Neural cell (in vitro differentiated cells): ENCODE measurements around the gene NEK5. TPM values are rescaled to one million over a fixed set of nuclear protein-coding genes. Genes with fewer than 3 reads are reported as not detected.

Experiments
- H2AFZ ChIP-seq: fragments of 200-600, 300-800 bp; sonication (generic), shearing (Covaris generic); 2 replicates; pipeline ENCODE4 v1.6.0; 2014; ENCODE audit warnings: low read depth, mild to moderate bottlenecking, antibody characterized with exemption, low read length, moderate library complexity
- H3F3A ChIP-seq: fragments of 200-600 bp; shearing (Covaris generic); 2 replicates; pipeline ENCODE4 v1.6.1; 2016; ENCODE audit warnings: mild to moderate bottlenecking, moderate library complexity, mixed read lengths, antibody characterized with exemption, low read length; ENCODE audit not compliant: insufficient read depth, poor library complexity, severe bottlenecking
- H3K27ac ChIP-seq: fragments of 200-600, 300-800 bp; sonication (generic), shearing (Covaris generic); 2 replicates; pipeline ENCODE4 v1.5.1; 2014; ENCODE audit warnings: mild to moderate bottlenecking, low read length, moderate library complexity
- H3K27me3 ChIP-seq: fragments of 300-800, 200-600 bp; sonication (generic), shearing (Covaris generic); 2 replicates; pipeline ENCODE4 v1.6.0; 2014; ENCODE audit warnings: mild to moderate bottlenecking, low read depth, low read length, moderate library complexity; ENCODE audit not compliant: insufficient read depth
- H3K36me3 ChIP-seq: fragments of 300-800, 200-600 bp; sonication (generic), shearing (Covaris generic); 2 replicates; pipeline ENCODE4 v1.5.1; 2014; ENCODE audit warnings: mild to moderate bottlenecking, antibody characterized with exemption, low read length, moderate library complexity; ENCODE audit not compliant: insufficient read depth
- H3K4me2 ChIP-seq: fragments of 300-800, 200-600 bp; sonication (generic), shearing (Covaris generic); 2 replicates; pipeline ENCODE4 v1.6.0; 2014; ENCODE audit warnings: mild to moderate bottlenecking, low read length
- H3K4me3 ChIP-seq: fragments of 300-800, 200-600 bp; sonication (generic), shearing (Covaris generic); 2 replicates; pipeline ENCODE4 v1.5.1; 2014; ENCODE audit warnings: mild to moderate bottlenecking, low read length, moderate library complexity
- H3K79me2 ChIP-seq: fragments of 200-600 bp; shearing (Covaris generic); replicated peaks from 2 replicates; pipeline ENCODE4 v1.6.0; 2014; ENCODE audit warnings: mild to moderate bottlenecking, low read length, moderate library complexity; ENCODE audit not compliant: insufficient read depth
- H3K9ac ChIP-seq: fragments of 300-800, 200-600 bp; sonication (generic), shearing (Covaris generic); 2 replicates; pipeline ENCODE4 v1.6.1; 2016; ENCODE audit warnings: mild to moderate bottlenecking, low read length, mixed read lengths
- H3K9me2 ChIP-seq: fragments of 200-600 bp; shearing (Covaris generic); 2 replicates; pipeline ENCODE4 v1.6.1; 2016; ENCODE audit warnings: mild to moderate bottlenecking, low read length, mixed read lengths; ENCODE audit not compliant: insufficient read depth
- H3K9me3 ChIP-seq: fragments of 200-600, 300-800 bp; sonication (generic), shearing (Covaris generic); 2 replicates; pipeline ENCODE4 v1.6.1; 2016; ENCODE audit warnings: mild to moderate bottlenecking, mixed run types, low read length, moderate library complexity, mixed read lengths
- H4K20me1 ChIP-seq: fragments of 200-600 bp; shearing (Covaris generic); 2 replicates; pipeline ENCODE4 v1.6.1; 2016; ENCODE audit warnings: mild to moderate bottlenecking, mixed run types; ENCODE audit not compliant: insufficient read depth
- CTCF ChIP-seq: fragments of 450-650 bp; IDR thresholded peaks from 2 replicates; pipeline ENCODE4 v1.5.1; 2014; ENCODE audit warnings: antibody characterized with exemption, mild to moderate bottlenecking, moderate library complexity; ENCODE audit not compliant: poor library complexity, severe bottlenecking
- EP300 ChIP-seq: fragments of 450-650 bp; conservative IDR thresholded peaks from 2 replicates; pipeline ENCODE4 v1.6.1; 2014; ENCODE audit warnings: antibody characterized with exemption, mild to moderate bottlenecking, moderate library complexity; ENCODE audit not compliant: poor library complexity, severe bottlenecking
- EZH2 ChIP-seq: fragments of 200-600, 300-800 bp; shearing (Covaris generic), sonication (generic); IDR thresholded peaks from 2 replicates; pipeline ENCODE4 v1.6.1; 2014; ENCODE audit warnings: antibody characterized with exemption, low read length, borderline replicate concordance, mild to moderate bottlenecking; ENCODE audit not compliant: insufficient read depth, poor library complexity, severe bottlenecking
- MXI1 ChIP-seq: fragments of 450-650 bp; conservative IDR thresholded peaks from 2 replicates; pipeline ENCODE4 v1.6.1; 2014; ENCODE audit warnings: antibody characterized with exemption, mild to moderate bottlenecking; ENCODE audit not compliant: poor library complexity, severe bottlenecking
- POLR2AphosphoS5 ChIP-seq: IDR thresholded peaks from 2 replicates; pipeline ENCODE4 v1.6.1; 2012
- RAD21 ChIP-seq: fragments of 450-650 bp; conservative IDR thresholded peaks from 2 replicates; pipeline ENCODE4 v1.6.1; 2014; ENCODE audit warnings: antibody characterized with exemption, mild to moderate bottlenecking, moderate library complexity
- REST ChIP-seq: IDR thresholded peaks from 2 replicates; pipeline ENCODE4 v1.6.1; 2012; ENCODE audit warnings: borderline replicate concordance
- SMC3 ChIP-seq: fragments of 450-650 bp; conservative IDR thresholded peaks from 2 replicates; pipeline ENCODE4 v1.6.1; 2014; ENCODE audit warnings: antibody characterized with exemption, mild to moderate bottlenecking, moderate library complexity; ENCODE audit not compliant: poor library complexity
- TAF1 ChIP-seq: IDR thresholded peaks from 2 replicates; pipeline ENCODE4 v1.6.1; 2012; ENCODE audit warnings: low read depth
- polyA plus RNA-seq: library from polyadenylated mRNA; depleted of rRNA; stranded (reverse); fragments of >200 nt; gene quantifications from 2 replicates; pipeline ENCODE4 v1.2.3, GENCODE V29; 2014

The NEK5 gene
- polyA plus RNA-seq, 1 donor from 2014 or later: 0.43 TPM

DNA sequence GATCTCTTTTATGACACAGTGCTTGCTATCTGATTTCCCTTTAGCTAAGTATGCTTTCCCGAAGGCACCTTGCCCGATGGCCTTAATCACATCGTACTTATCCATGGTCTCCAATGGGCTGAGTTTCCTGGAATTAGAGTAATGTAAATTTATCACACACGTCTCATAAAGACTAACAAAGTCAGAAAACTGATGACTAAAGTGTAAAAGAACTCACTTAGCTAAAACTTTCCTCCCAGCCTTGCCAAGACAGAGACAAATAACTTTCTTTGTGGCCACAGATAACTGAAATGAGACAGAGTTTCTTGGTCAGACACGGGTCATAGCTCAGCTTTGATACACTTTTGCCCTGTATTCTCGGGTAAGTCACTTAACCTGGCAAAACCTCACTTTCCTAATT is 1.5 kb downstream of the NEK5 start:
- Histone ChIP-seq H2AFZ (no peak overlapping the region), H3K79me2 (no peaks in the 10 kb centered on the region), H3K27ac (no peak overlapping the region), H3F3A (peaks cover 3% of the 10 kb centered on the region), H3K4me2 (no peak overlapping the region), H4K20me1 (no peaks in the 10 kb centered on the region), H3K9me2 (no peaks in the 10 kb centered on the region), H3K36me3 (peaks cover 5% of the 10 kb centered on the region), H3K27me3 (peaks cover 15% of the 10 kb centered on the region), H3K9me3 (no peaks in the 10 kb centered on the region), H3K9ac (no peak overlapping the region), H3K4me3 (no peak overlapping the region)
- TF ChIP-seq TAF1 (no peak), RAD21 (no peak), SMC3 (no peak), REST (no peak), EP300 (no peak), EZH2 (no peak), POLR2AphosphoS5 (no peak), CTCF (no peak), MXI1 (no peak)

GRCh38 chr13:52125547-52125946 is 3.3 kb downstream of the NEK5 start:
- H3K79me2 ChIP-seq: no peaks in the 10 kb centered on the region

More at GRCh38 chr13:52125547-52125946, 3.3 kb downstream of the NEK5 start:
- H3K9me3 ChIP-seq: no peaks in the 10 kb centered on the region
- H3K4me3 ChIP-seq: no peak overlapping the region
- no peak overlapping the region for H3K27ac ChIP-seq
- H4K20me1 ChIP-seq: no peaks in the 10 kb centered on the region
- no peak overlapping the region for H3K9ac ChIP-seq
- H3K4me2 ChIP-seq: no peak overlapping the region
- no peaks in the 10 kb centered on the region for H3K9me2 ChIP-seq
- peaks cover 15% of the 10 kb centered on the region for H3K27me3 ChIP-seq
- H2AFZ ChIP-seq: no peak overlapping the region
- peaks cover 3% of the 10 kb centered on the region for H3F3A ChIP-seq
- no peaks in the 10 kb centered on the region for H3K36me3 ChIP-seq
- TF ChIP-seq EZH2: no peak
- no peak for TF ChIP-seq REST
- TF ChIP-seq RAD21: no peak
- no peak for TF ChIP-seq TAF1
- TF ChIP-seq MXI1: no peak
- TF ChIP-seq EP300: no peak
- TF ChIP-seq POLR2AphosphoS5: no peak
- TF ChIP-seq SMC3: no peak
- no peak for TF ChIP-seq CTCF
